AG09319 (cell line): Measurements from ENCODE around the gene TAF11L3.
"Not testable (repeated sequence)": the region's sequence is repeated elsewhere in the genome, so short reads cannot be mapped to it uniquely, and the experiment has no call there.

ENCODE experiments used
- DNase-seq: peaks from one replicate; pipeline ENCODE4 v3.0.0-alpha.2; 2010; ENCODE audit warnings: low read depth; ENCODE audit errors: extremely low read depth
- CTCF ChIP-seq: IDR thresholded peaks from 2 replicates; pipeline ENCODE4 v1.5.1; 2011; ENCODE audit warnings: low read depth, mild to moderate bottlenecking, inconsistent platforms, low read length, moderate library complexity

Gene TAF11L3

GRCh38 chr5:17518067-17518466 lies at the start of gene TAF11L3:
Gene TAF11L3, plus strand, starts transcription at chr5:17518367.
- DNase-seq = not testable (repeated sequence)

GRCh38 chr5:17470064-17470463 lies 48.1 kb upstream of the TAF11L3 start:
- DNase-seq = no peak

GRCh38 chr5:17475064-17475463 lies 43.1 kb upstream of the TAF11L3 start:
- not testable (repeated sequence) for DNase-seq

More at GRCh38 chr5:17470064-17470463, 48.1 kb upstream of the TAF11L3 start:
- TF ChIP-seq CTCF = no peak

- no peak for TF ChIP-seq CTCF
- DNase-seq = no peak
Observed at GRCh38 chr5:17477043-17477442, 41.1 kb upstream of the TAF11L3 start.

GRCh38 chr5:17477573-17478265 lies 40.4 kb upstream of the TAF11L3 start:
- no peak for DNase-seq
- no peak for TF ChIP-seq CTCF

GRCh38 chr5:17481378-17481777 lies 36.8 kb upstream of the TAF11L3 start:
- TF ChIP-seq CTCF = no peak
- no peak for DNase-seq

- TF ChIP-seq CTCF = no peak
- DNase-seq = no peak
Observed at GRCh38 chr5:17482790-17483189, 35.4 kb upstream of the TAF11L3 start.

- DNase-seq = not testable (repeated sequence)
Observed at GRCh38 chr5:17486464-17487173, 31.5 kb upstream of the TAF11L3 start.

- TF ChIP-seq CTCF = no peak
- no peak for DNase-seq
Observed at GRCh38 chr5:17487174-17487512, 31.0 kb upstream of the TAF11L3 start.

- DNase-seq = not testable (repeated sequence)
Observed at GRCh38 chr5:17491257-17491656, 26.9 kb upstream of the TAF11L3 start.
